Measurements from ENCODE around the gene TSSK3. TPM values are rescaled to one million over a fixed set of nuclear protein-coding genes. Genes with fewer than 3 reads are reported as not detected.

Gene TSSK3, protein sequence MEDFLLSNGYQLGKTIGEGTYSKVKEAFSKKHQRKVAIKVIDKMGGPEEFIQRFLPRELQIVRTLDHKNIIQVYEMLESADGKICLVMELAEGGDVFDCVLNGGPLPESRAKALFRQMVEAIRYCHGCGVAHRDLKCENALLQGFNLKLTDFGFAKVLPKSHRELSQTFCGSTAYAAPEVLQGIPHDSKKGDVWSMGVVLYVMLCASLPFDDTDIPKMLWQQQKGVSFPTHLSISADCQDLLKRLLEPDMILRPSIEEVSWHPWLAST
- not detected in 2 replicates for total RNA-seq

GRCh38 chr1:32362474-32363313, at the start of gene TSSK3, which contains the start of gene FAM229A:
Gene TSSK3, plus strand, starts transcription at chr1:32362539. Its CDS starts 163 bp downstream, at chr1:32362702.
Gene FAM229A, minus strand, starts transcription at chr1:32362485. Its CDS starts 394 bp downstream, at chr1:32362091.

DNA sequence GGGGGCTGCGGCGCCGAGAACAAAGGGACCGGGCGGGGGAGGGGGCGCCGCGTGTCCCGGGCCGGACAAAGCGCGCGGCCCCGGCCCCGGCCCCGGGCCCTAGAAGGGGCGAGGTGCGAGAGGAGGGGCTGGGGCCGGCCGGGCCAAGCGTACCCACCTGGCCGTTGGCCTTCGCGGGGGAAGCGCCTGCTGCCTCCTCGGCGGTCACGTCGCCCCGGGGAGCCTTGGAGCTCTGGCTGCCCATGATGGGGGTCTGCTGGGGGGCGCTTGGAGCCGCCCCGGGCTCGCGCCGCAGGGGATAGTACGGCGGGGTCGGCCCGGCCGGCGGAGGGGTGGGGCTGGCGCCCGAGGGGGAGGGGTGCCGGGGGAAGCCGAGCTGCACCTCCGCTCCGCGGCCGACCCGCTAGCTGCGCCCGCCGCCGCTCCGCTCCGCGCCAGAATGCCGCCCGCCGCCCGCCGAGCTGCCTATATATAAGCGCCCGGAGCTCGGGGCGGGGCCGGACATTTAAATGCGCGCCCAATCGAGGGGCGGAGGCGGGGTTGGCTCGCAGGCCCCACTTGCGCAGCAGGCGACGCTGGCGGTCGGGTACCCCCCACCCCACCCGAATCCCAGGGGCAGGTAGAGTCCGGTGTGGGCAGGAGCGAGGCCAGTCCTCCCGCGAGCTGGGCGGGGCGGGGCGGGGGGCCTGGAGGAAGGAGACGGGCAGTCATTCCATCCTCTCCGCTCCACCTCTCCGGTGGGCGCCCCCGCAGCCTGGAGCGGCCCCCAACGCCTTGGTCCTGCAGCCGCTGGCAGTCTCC, 26.3 kb upstream of the TSSK3 start, which contains the start of gene MARCKSL1:
TSS of gene MARCKSL1 (minus strand) at position 444 of the 801 bp plus-strand sequence. CDS start at position 244, 200 bp downstream.

DNA sequence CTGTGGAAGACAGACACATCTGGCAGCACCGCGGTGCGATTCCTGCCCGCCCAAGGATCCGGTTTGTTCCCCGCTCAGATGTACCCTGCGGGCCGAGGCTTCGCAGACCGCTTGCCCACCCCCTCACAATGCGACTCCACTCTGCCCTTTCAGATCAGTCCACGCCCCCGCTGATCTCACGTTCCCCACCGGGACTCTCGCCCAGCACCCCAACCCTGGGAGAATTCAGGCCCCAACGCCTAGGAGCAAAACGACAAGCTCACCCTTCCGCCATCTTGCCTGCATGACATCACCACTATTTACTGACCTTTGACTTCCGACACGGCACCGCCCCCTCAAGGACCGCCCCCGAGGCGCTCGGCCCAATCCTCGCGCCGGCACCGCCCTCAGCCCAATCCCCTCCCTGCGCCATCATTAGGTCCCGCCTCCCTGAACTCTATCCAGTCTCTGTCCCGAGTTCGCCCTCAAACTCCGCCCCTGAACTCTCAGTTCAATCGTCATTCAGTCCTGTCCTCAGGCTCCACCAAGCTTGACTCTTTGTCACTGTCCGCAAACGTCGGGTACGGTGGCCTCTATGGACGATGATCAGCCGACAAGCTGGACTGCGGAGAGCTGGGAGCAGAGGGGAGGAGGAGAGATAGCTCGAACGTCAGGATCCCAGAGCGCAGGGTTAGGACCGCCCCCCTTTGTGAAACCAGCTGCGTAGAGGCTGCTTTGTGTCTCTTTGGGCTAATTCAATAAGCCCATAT, 32.0 kb downstream of the TSSK3 start, which contains the start of gene BSDC1:
TSS of gene BSDC1 (minus strand) at position 301 of the 749 bp plus-strand sequence. CDS start at position 274, 27 bp downstream.

Other genes with a start within 250 kb of the TSSK3 start
- 44.2 and 46.2 TPM in 2 replicates for gene TXLNA, start 182.9 kb upstream of the TSSK3 start, total RNA-seq
- gene CCDC28B, start 161.9 kb upstream of the TSSK3 start, total RNA-seq = 9.0 and 10.8 TPM in 2 replicates
- gene IQCC, start 156.9 kb upstream of the TSSK3 start, total RNA-seq = 0.94 and 4.3 TPM in 2 replicates
- gene DCDC2B, start 153.4 kb upstream of the TSSK3 start, total RNA-seq = not detected in 2 replicates
- 7.2 and 13.5 TPM in 2 replicates for gene TMEM234, start 140.2 kb upstream of the TSSK3 start, total RNA-seq
- 421 and 448 TPM in 2 replicates for gene EIF3I, start 140.1 kb upstream of the TSSK3 start, total RNA-seq
- gene FAM167B, start 115.3 kb upstream of the TSSK3 start, total RNA-seq = not detected in 2 replicates
- 0.84 and 0.86 TPM in 2 replicates for gene LCK, start 111.3 kb upstream of the TSSK3 start, total RNA-seq
- 70.8 and 91.0 TPM in 2 replicates for gene HDAC1, start 70.5 kb upstream of the TSSK3 start, total RNA-seq
- 11.9 and 18.0 TPM in 2 replicates for gene MARCKSL1, start 26.3 kb upstream of the TSSK3 start, total RNA-seq
- gene FAM229A, start 54 bp upstream of the TSSK3 start, total RNA-seq = 1.2 and 1.5 TPM in 2 replicates
- gene BSDC1, start 31.9 kb downstream of the TSSK3 start, total RNA-seq = 34.3 and 51.9 TPM in 2 replicates
- gene ZBTB8B, start 102.5 kb downstream of the TSSK3 start, total RNA-seq = not detected in 2 replicates
- 4.1 and 4.9 TPM in 2 replicates for gene ZBTB8A, start 176.9 kb downstream of the TSSK3 start, total RNA-seq